ENCODE results near the gene PLXNA2.

The PLXNA2 gene

GRCh38 chr1:208243967-208244916 lies at the start of gene PLXNA2:
Gene PLXNA2, minus strand, starts transcription at chr1:208244384. Its CDS starts 26,462 bp downstream, at chr1:208217922.
- Mint-ChIP-seq H3K27me3 (ENCODE audit: low read depth) (peaks cover 16% of the 10 kb centered on the region), H3K4me1 (peaks cover 42% of the 10 kb centered on the region), H3K4me3 (peak within 1 kb of the TSS; percentile 80 to 96 (median 96)), H3K9me3 (no peaks in the 10 kb centered on the region), H3K36me3 (ENCODE audit: low read depth) (no peaks in the 10 kb centered on the region), H3K27ac (peak within 1 kb of the TSS; percentile 0 to 79 (median 78))
- TF ChIP-seq CTCF (IDR thresholded peaks at IDR 0.05; ENCODE audit: unreplicated experiment in 3 of 3): no peak

- H3K4me3 Mint-ChIP-seq: no peak overlapping the region
- H3K36me3 Mint-ChIP-seq (ENCODE audit: low read depth): no peaks in the 10 kb centered on the region
- H3K27me3 Mint-ChIP-seq (ENCODE audit: low read depth): peaks cover 19% of the 10 kb centered on the region
- H3K4me1 Mint-ChIP-seq: no peaks in the 10 kb centered on the region
- no peak overlapping the region for H3K27ac Mint-ChIP-seq
- no peaks in the 10 kb centered on the region for H3K9me3 Mint-ChIP-seq
- TF ChIP-seq CTCF (IDR thresholded peaks at IDR 0.05; ENCODE audit: unreplicated experiment in 3 of 3): no peak
These were observed 48.7 kb upstream of the PLXNA2 start for GRCh38 chr1:208292908-208293307.

GRCh38 chr1:208291923-208292711 lies 47.9 kb upstream of the PLXNA2 start:
- no peak for TF ChIP-seq CTCF (IDR thresholded peaks at IDR 0.05; ENCODE audit: unreplicated experiment in 3 of 3)
- peaks cover 19% of the 10 kb centered on the region for H3K27me3 Mint-ChIP-seq (ENCODE audit: low read depth)
- no peaks in the 10 kb centered on the region for H3K4me1 Mint-ChIP-seq
- H3K36me3 Mint-ChIP-seq (ENCODE audit: low read depth): no peaks in the 10 kb centered on the region
- no peak overlapping the region for H3K27ac Mint-ChIP-seq
- no peak overlapping the region for H3K4me3 Mint-ChIP-seq
- no peaks in the 10 kb centered on the region for H3K9me3 Mint-ChIP-seq

- Mint-ChIP-seq H3K9me3 (no peaks in the 10 kb centered on the region), H3K27me3 (ENCODE audit: low read depth) (peaks cover 12% of the 10 kb centered on the region), H3K27ac (no peak overlapping the region), H3K4me3 (no peak overlapping the region), H3K4me1 (no peaks in the 10 kb centered on the region), H3K36me3 (ENCODE audit: low read depth) (no peaks in the 10 kb centered on the region)
- no peak for TF ChIP-seq CTCF (IDR thresholded peaks at IDR 0.05; ENCODE audit: unreplicated experiment in 3 of 3)
These were observed 46.9 kb upstream of the PLXNA2 start for GRCh38 chr1:208291129-208291528.

- peaks cover 12% of the 10 kb centered on the region for H3K27me3 Mint-ChIP-seq (ENCODE audit: low read depth)
- H3K4me1 Mint-ChIP-seq: no peaks in the 10 kb centered on the region
- no peak for TF ChIP-seq CTCF (IDR thresholded peaks at IDR 0.05; ENCODE audit: unreplicated experiment in 3 of 3)
- no peaks in the 10 kb centered on the region for H3K36me3 Mint-ChIP-seq (ENCODE audit: low read depth)
- H3K4me3 Mint-ChIP-seq: no peak overlapping the region
- H3K27ac Mint-ChIP-seq: no peak overlapping the region
- no peaks in the 10 kb centered on the region for H3K9me3 Mint-ChIP-seq
These were observed 45.5 kb upstream of the PLXNA2 start for GRCh38 chr1:208289716-208290115.

Measured in nephron (organoid).